Upper lobe of left lung (tissue), 6 donors: Measurements from ENCODE around the gene ARSH. TPM values are rescaled to one million over a fixed set of nuclear protein-coding genes. Genes with fewer than 3 reads are reported as not detected.
"Not testable (repeated sequence)": the region's sequence is repeated elsewhere in the genome, so short reads cannot be mapped to it uniquely, and the experiment has no call there.

Experiments used
- ATAC-seq, 2 donors: fragments of 200-7000 bp; cut with Tn5 transposase; one replicate each; pipeline ENCODE4 v1.9.1; 2022; ENCODE audit warnings: mild to moderate bottlenecking in 2 of 2, moderate library complexity in 2 of 2; ENCODE audit not compliant: low FRiP score in 2 of 2
- DNase-seq, 2 donors: peaks; one replicate each; pipeline ENCODE4 v3.0.0-alpha.2; 2019 to 2020
- H3K27ac ChIP-seq, 4 donors: fragments of 200-600 bp; sonication (generic); one replicate each; pipeline ENCODE4 v1.5.1; 2016 to 2019
- H3K27me3 ChIP-seq, 4 donors: fragments of 200-600 bp; sonication (generic); one replicate each; pipeline ENCODE4 v1.5.1; 2017 to 2019
- H3K36me3 ChIP-seq, 4 donors: fragments of 200-600 bp; sonication (generic); one replicate each; pipeline ENCODE4 v1.5.1; 2016 to 2019
- H3K4me1 ChIP-seq, 4 donors: fragments of 200-600 bp; sonication (generic); one replicate each; pipeline ENCODE4 v1.5.1; 2018 to 2019
- H3K4me3 ChIP-seq, 4 donors: fragments of 200-600 bp; sonication (generic); one replicate each; pipeline ENCODE4 v1.5.1; 2017 to 2019; ENCODE audit warnings: mild to moderate bottlenecking in 2 of 4, moderate library complexity in 1 of 4
- H3K9me3 ChIP-seq, 4 donors: fragments of 200-600 bp; sonication (generic); one replicate each; pipeline ENCODE4 v1.5.1; 2018 to 2019
- EP300 ChIP-seq, 4 donors: sonication (generic); formaldehyde crosslinking; IDR thresholded peaks; one replicate each; pipeline ENCODE4 v1.5.1; 2017; ENCODE audit warnings: antibody characterized with exemption in 4 of 4, control low read depth in 2 of 4
- POLR2A ChIP-seq, 4 donors: fragments of 450-650 bp; IDR thresholded peaks; one replicate each; pipeline ENCODE4 v1.5.1; 2016 to 2017; ENCODE audit warnings: antibody characterized with exemption in 4 of 4, mild to moderate bottlenecking in 2 of 4
- POLR2AphosphoS5 ChIP-seq, 2 donors: sonication (generic); formaldehyde crosslinking; IDR thresholded peaks; one replicate each; pipeline ENCODE4 v1.5.1; 2017; ENCODE audit warnings: antibody characterized with exemption in 2 of 2
- WGBS, 2 donors: methylation state at CpG; one replicate each; pipeline ENCODE4 v1.1.5; 2017 to 2018; 5-methylcytosine and 5-hydroxymethylcytosine counted together
- total RNA-seq, 6 donors: library from RNA; depleted of rRNA in 4 of 6; stranded (reverse); fragments of >200 nt in 4 of 6; gene quantifications; one replicate each; pipeline versions ENCODE4 v1.1.0 to v1.2.1, GENCODE V29; 2016 to 2021
- TF ChIP-seq, protein P1 (sequence below), 6 experiments: fragments of 450-650 bp in 4 of 6; fragments of 200-600 bp in 2 of 6; sonication (generic) in 2 of 6; IDR thresholded peaks; one replicate each; pipeline ENCODE4 v1.5.1; 2016 to 2019; ENCODE audit warnings: antibody characterized with exemption in 6 of 6
- donor health status: DM: no; HTN: no; CAD: no; lungs with moderate emphysema.
- donor health status: DM: no; HTN: yes; CAD: no; lungs with severe emphysema.

ARSH gene, protein sequence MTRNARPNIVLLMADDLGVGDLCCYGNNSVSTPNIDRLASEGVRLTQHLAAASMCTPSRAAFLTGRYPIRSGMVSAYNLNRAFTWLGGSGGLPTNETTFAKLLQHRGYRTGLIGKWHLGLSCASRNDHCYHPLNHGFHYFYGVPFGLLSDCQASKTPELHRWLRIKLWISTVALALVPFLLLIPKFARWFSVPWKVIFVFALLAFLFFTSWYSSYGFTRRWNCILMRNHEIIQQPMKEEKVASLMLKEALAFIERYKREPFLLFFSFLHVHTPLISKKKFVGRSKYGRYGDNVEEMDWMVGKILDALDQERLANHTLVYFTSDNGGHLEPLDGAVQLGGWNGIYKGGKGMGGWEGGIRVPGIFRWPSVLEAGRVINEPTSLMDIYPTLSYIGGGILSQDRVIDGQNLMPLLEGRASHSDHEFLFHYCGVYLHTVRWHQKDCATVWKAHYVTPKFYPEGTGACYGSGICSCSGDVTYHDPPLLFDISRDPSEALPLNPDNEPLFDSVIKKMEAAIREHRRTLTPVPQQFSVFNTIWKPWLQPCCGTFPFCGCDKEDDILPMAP
- not detected for total RNA-seq

DNA sequence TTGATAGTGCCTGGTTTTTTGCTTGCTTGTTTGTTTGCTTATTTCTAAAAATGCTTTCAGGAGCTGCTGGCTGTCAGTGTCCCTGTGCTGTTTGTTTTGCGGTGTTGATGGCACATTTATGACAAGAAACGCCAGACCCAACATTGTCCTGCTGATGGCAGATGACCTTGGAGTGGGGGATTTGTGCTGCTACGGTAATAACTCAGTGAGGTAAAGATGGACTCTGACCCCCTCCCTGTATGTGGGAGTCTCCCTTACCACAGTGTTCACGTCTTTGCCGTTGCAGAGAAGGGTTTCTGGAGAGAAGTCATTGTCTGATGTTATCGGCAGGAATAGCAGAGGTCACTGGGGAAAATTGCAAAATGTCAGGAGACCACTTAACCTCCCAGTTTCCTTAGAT, at the start of gene ARSH:
Gene ARSH, plus strand, starts transcription at position 52 of the 400 bp plus-strand sequence. Its CDS starts 67 bp downstream, at position 119.
- ATAC-seq (no peak), DNase-seq (no peak)
- Histone ChIP-seq H3K9me3 (peaks cover 0 to 8% (median 0%) of the 10 kb centered on the region in 4 donors), H3K27ac (no peak within 1 kb of the TSS), H3K4me3 (no peak within 1 kb of the TSS), H3K27me3 (no peaks in the 10 kb centered on the region), H3K4me1 (no peaks in the 10 kb centered on the region), H3K36me3 (no peaks in the 10 kb centered on the region)
- TF ChIP-seq, protein P1, sequence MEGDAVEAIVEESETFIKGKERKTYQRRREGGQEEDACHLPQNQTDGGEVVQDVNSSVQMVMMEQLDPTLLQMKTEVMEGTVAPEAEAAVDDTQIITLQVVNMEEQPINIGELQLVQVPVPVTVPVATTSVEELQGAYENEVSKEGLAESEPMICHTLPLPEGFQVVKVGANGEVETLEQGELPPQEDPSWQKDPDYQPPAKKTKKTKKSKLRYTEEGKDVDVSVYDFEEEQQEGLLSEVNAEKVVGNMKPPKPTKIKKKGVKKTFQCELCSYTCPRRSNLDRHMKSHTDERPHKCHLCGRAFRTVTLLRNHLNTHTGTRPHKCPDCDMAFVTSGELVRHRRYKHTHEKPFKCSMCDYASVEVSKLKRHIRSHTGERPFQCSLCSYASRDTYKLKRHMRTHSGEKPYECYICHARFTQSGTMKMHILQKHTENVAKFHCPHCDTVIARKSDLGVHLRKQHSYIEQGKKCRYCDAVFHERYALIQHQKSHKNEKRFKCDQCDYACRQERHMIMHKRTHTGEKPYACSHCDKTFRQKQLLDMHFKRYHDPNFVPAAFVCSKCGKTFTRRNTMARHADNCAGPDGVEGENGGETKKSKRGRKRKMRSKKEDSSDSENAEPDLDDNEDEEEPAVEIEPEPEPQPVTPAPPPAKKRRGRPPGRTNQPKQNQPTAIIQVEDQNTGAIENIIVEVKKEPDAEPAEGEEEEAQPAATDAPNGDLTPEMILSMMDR (IDR thresholded peaks at IDR 0.05), result no peak
- TF ChIP-seq POLR2AphosphoS5 (IDR thresholded peaks at IDR 0.05), result no peak
- TF ChIP-seq EP300 (IDR thresholded peaks at IDR 0.05), result no peak
- TF ChIP-seq POLR2A (IDR thresholded peaks at IDR 0.05), result no peak
- WGBS, 2 donors, result 78 to 79% methylated on average over 4 to 6 of the region's 6 CpGs

DNA sequence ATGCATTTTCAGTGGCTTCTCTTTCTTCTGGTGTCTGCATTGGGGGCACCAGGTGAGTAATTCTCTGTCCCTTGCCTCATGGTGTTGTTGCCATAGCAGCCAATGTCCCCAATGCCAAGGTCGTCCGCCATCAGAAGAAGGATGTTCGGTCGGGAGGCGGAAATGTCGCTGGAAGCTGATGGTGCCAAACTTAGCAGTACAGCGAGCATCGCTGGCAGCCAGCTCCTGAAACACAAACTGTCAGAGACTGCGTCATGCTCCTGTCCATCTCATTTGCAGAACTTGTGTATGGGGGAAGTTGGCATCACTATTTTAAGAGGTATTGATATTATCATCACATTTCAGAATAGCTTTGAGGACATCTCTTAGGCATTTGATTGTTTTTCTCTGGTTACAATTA, 48.1 kb upstream of the ARSH start:
- ATAC-seq, result no peak
- no peak overlapping the region for H3K4me3 ChIP-seq
- TF ChIP-seq POLR2AphosphoS5 (IDR thresholded peaks at IDR 0.05) (no peak), EP300 (IDR thresholded peaks at IDR 0.05) (no peak), POLR2A (IDR thresholded peaks at IDR 0.05) (no peak)
- TF ChIP-seq, protein P1 (IDR thresholded peaks at IDR 0.05), result no peak
- H3K36me3 ChIP-seq, result no peaks in the 10 kb centered on the region
- no peaks in the 10 kb centered on the region for H3K27me3 ChIP-seq
- WGBS, 2 donors, result 67 to 100% methylated on average over 2 to 9 of the region's 9 CpGs
- H3K9me3 ChIP-seq, result no peaks in the 10 kb centered on the region
- H3K27ac ChIP-seq, result no peak overlapping the region
- no peaks in the 10 kb centered on the region for H3K4me1 ChIP-seq
- DNase-seq, result no peak

DNA sequence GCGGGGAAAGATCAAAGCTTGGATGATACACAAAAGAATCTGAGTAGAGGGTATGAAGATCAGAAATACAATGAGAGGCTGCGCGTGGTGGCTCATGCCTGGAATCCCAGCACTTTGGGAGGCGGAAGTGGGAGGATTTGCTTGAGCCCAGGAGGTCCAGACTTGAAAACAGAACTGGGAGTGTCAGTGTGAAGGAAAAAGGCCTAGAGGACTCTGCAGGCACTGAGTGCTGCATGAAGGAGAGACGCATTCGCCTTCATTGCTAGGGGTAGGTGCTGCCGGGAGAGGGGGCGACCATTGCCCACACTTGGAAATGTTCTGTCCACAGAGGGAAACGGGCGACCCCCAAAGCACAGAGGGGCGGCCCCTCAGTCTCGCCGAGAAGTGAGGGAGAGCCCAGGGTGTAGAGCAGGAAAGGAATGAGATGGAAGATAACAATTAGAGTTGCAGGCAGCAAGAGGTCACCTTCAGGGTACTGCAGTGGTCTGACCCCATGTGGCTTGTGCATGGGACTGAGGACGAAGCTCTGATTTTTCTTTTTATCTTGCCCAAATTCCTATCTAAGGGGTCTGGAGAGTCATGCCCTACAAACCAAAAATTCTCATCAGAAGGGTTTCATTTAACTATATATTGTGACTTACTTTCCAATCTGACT, 45.4 kb upstream of the ARSH start:
- Histone ChIP-seq H3K36me3 (no peaks in the 10 kb centered on the region), H3K4me1 (no peaks in the 10 kb centered on the region), H3K27ac (no peak overlapping the region), H3K27me3 (no peaks in the 10 kb centered on the region), H3K4me3 (no peak overlapping the region), H3K9me3 (no peaks in the 10 kb centered on the region)
- WGBS, 2 donors, result 84 to 89% methylated on average over 14 of the region's 14 CpGs
- no peak for DNase-seq
- ATAC-seq, result no peak
- no peak for TF ChIP-seq EP300 (IDR thresholded peaks at IDR 0.05)
- TF ChIP-seq POLR2A (IDR thresholded peaks at IDR 0.05), result no peak
- TF ChIP-seq, protein P1 (IDR thresholded peaks at IDR 0.05), result no peak
- no peak for TF ChIP-seq POLR2AphosphoS5 (IDR thresholded peaks at IDR 0.05)

DNA sequence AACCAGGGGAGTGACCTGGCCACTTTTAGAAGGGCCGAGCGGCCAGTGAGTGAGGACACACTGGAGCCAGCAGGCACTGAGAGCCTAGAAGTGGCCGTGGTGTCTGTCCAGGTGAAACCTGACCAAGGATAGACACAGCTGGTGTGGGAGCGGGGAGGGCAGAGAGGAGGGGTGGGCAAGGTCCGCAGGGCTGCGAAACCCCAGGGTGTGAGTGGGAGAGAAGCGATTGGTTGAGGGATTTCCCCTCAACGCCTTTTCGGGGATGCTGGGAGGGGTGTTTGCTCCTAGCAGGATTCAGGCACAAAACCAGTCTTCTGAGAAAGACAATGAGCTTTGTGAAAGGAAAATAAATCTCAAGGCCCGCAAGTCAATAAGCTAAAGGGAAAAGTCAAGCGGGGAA, 44.0 kb upstream of the ARSH start:
- Histone ChIP-seq H3K9me3 (no peaks in the 10 kb centered on the region), H3K27ac (no peak overlapping the region), H3K4me3 (no peak overlapping the region), H3K4me1 (no peaks in the 10 kb centered on the region), H3K36me3 (no peaks in the 10 kb centered on the region), H3K27me3 (no peaks in the 10 kb centered on the region)
- no peak for ATAC-seq
- WGBS, 2 donors, result 74 to 85% methylated on average over 11 of the region's 11 CpGs
- no peak for TF ChIP-seq POLR2A (IDR thresholded peaks at IDR 0.05)
- TF ChIP-seq, protein P1 (IDR thresholded peaks at IDR 0.05), result no peak
- TF ChIP-seq EP300 (IDR thresholded peaks at IDR 0.05), result no peak
- TF ChIP-seq POLR2AphosphoS5 (IDR thresholded peaks at IDR 0.05), result no peak
- no peak for DNase-seq

DNA sequence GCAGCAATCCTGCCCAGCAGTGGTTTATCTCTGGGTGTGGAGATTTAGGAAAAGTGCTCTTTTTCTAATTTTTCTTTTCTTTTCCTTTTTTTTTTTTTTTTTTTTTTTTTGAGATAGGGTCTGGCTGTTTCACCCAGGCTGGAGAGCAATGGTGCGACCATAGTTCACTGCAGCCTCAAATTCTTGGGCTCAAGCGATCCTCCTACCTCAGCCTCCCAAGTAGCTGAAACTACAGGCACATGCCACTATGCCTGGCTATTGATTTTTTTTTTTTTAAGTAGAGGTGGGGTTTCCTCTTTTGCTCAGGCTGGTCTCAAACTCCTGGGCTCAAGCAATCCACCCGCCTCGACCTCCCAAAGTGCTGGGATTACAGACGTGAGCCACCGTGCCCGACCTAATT, 42.9 kb upstream of the ARSH start:
- not testable (repeated sequence) for H3K4me1 ChIP-seq, ATAC-seq, DNase-seq, H3K27me3 ChIP-seq, H3K27ac ChIP-seq, H3K4me3 ChIP-seq, H3K36me3 ChIP-seq, H3K9me3 ChIP-seq
- WGBS, 2 donors, result 78 to 83% methylated on average over 7 of the region's 7 CpGs

DNA sequence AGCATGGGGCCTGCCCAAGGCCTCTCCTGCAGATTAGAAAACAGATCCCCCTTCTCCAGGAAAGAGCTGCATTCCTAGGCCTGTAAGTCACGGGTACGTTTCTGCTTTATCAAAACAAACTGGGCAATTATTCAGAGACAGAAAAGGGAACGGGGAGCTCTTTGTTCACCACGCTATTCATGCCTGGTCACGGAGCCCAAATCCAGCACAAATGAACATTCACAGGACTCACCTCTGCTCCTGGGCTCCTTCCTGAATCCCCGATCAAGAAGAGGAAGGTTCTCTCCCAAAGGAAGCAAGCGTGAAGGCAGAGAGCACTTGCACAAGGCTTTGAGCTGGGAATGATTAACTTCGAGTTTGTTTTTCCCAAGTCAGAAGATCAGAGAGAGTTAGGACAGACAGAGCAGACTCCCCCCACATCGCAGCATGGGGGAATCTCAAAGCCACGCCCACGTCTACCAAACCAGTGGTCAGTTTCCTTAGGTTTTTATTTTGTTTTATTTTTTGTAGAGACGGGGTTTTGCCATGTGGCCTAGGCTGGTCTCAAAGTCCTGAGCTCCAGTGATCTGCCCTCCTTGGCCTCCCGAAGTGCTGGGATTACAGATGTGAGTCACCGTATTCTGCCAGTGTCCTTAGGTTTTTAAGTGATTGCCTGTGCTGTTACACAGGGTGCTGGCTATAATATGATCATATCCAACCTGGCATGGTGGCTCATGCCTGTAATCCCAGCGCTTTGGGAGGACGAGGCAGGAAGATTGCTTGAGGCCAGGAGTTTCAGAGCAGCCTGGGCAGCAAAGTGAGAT, 42.2 kb upstream of the ARSH start:
- peak in 1 of 2 donors; percentile 51 for ATAC-seq
- not testable (repeated sequence) for H3K4me1 ChIP-seq, H3K9me3 ChIP-seq, DNase-seq, H3K4me3 ChIP-seq, H3K27ac ChIP-seq, H3K27me3 ChIP-seq, H3K36me3 ChIP-seq
- 61 to 64% methylated on average over 6 to 16 of the region's 16 CpGs for WGBS, 2 donors
